Trophoblast cell (in vitro differentiated cells and primary cell): Measurements from ENCODE around the gene UNC13D.

Experiments used
- DNase-seq, 2 donors: peaks; one replicate each; pipeline ENCODE4 v3.0.0-alpha.2; 2016
- H2AFZ ChIP-seq: 2 replicates; pipeline ENCODE4 v1.6.1; 2013; ENCODE audit warnings: low read length, moderate library complexity, mild to moderate bottlenecking; ENCODE audit not compliant: insufficient read depth, poor library complexity
- H2AK5ac ChIP-seq: 2 replicates; pipeline ENCODE4 v1.6.1; 2013; ENCODE audit warnings: mild to moderate bottlenecking, low read length
- H2BK120ac ChIP-seq: 2 replicates; pipeline ENCODE4 v1.6.1; 2013; ENCODE audit warnings: low read length, mild to moderate bottlenecking, moderate library complexity; ENCODE audit not compliant: insufficient read depth, poor library complexity
- H2BK12ac ChIP-seq: 2 replicates; pipeline ENCODE4 v1.6.1; 2013; ENCODE audit warnings: mild to moderate bottlenecking, low read length, moderate library complexity
- H2BK5ac ChIP-seq: 2 replicates; pipeline ENCODE4 v1.6.1; 2013; ENCODE audit warnings: low read length, low read depth, moderate library complexity, mild to moderate bottlenecking; ENCODE audit not compliant: poor library complexity
- H3K14ac ChIP-seq: 2 replicates; pipeline ENCODE4 v1.6.1; 2013; ENCODE audit warnings: mild to moderate bottlenecking, low read length
- H3K18ac ChIP-seq: 2 replicates; pipeline ENCODE4 v1.6.1; 2013; ENCODE audit warnings: mild to moderate bottlenecking, low read length
- H3K23ac ChIP-seq: 2 replicates; pipeline ENCODE4 v1.6.1; 2013; ENCODE audit warnings: low read length
- H3K27ac ChIP-seq: 2 replicates; pipeline ENCODE4 v1.5.1; 2013; ENCODE audit warnings: low read depth, mild to moderate bottlenecking, inconsistent platforms, low read length, moderate library complexity
- H3K27me3 ChIP-seq: 2 replicates; pipeline ENCODE4 v1.6.1; 2013; ENCODE audit warnings: inconsistent platforms, mild to moderate bottlenecking, low read length, moderate library complexity; ENCODE audit not compliant: insufficient read depth
- H3K36me3 ChIP-seq, 2 experiments: 1 replicate in 1 of 2; 2 replicates in 1 of 2; pipeline ENCODE4 v1.6.1; 2013; ENCODE audit warnings: low read length in 2 of 2, mild to moderate bottlenecking in 2 of 2, moderate library complexity in 1 of 2; ENCODE audit not compliant: insufficient read depth in 2 of 2, control insufficient read depth in 1 of 2
- H3K4ac ChIP-seq: 2 replicates; pipeline ENCODE4 v1.6.1; 2013; ENCODE audit warnings: low read depth, mild to moderate bottlenecking, low read length, moderate library complexity
- H3K4me1 ChIP-seq, 2 experiments: 1 replicate in 1 of 2; 2 replicates in 1 of 2; pipeline ENCODE4 v1.6.1; 2013; ENCODE audit warnings: low read length in 2 of 2, mild to moderate bottlenecking in 2 of 2, moderate library complexity in 1 of 2; ENCODE audit not compliant: insufficient read depth in 2 of 2, control insufficient read depth in 1 of 2
- H3K4me2 ChIP-seq: 2 replicates; pipeline ENCODE4 v1.6.1; 2013; ENCODE audit warnings: inconsistent platforms, mild to moderate bottlenecking, low read length, moderate library complexity
- H3K4me3 ChIP-seq: 2 replicates; pipeline ENCODE4 v1.5.1; 2013; ENCODE audit warnings: mild to moderate bottlenecking, low read depth, low read length, inconsistent platforms
- H3K79me1 ChIP-seq: one replicate; pipeline ENCODE4 v1.6.1; 2013; ENCODE audit warnings: low read length
- H3K79me2 ChIP-seq: 2 replicates; pipeline ENCODE4 v1.6.1; 2013; ENCODE audit warnings: low read length, mild to moderate bottlenecking; ENCODE audit not compliant: control insufficient read depth, insufficient read depth, poor library complexity
- H3K9ac ChIP-seq: 2 replicates; pipeline ENCODE4 v1.6.1; 2013; ENCODE audit warnings: mild to moderate bottlenecking, low read length
- H3K9me3 ChIP-seq: 2 replicates; pipeline ENCODE4 v1.6.1; 2013; ENCODE audit warnings: low read depth, mild to moderate bottlenecking, control low read depth, inconsistent platforms, low read length; ENCODE audit not compliant: insufficient read depth
- H4K12ac ChIP-seq: 2 replicates; pipeline ENCODE4 v1.6.1; 2013; ENCODE audit warnings: low read depth, mild to moderate bottlenecking, low read length, moderate library complexity
- H4K8ac ChIP-seq: 2 replicates; pipeline ENCODE4 v1.6.1; 2013; ENCODE audit warnings: low read depth, mild to moderate bottlenecking, low read length, moderate library complexity
- H4K91ac ChIP-seq: one replicate; pipeline ENCODE4 v1.6.1; 2013; ENCODE audit warnings: low read depth, mild to moderate bottlenecking, low read length, moderate library complexity
- WGBS: extraction: QIAGEN DNeasy Blood & Tissue Kit; methylation state at CpG from one replicate; pipeline ENCODE4 v1.1.7; 2013; ENCODE audit warnings: missing lambda C conversion rate; ENCODE audit not compliant: insufficient read length, insufficient coverage; ENCODE audit errors: extremely low coverage; 5-methylcytosine and 5-hydroxymethylcytosine counted together

Gene UNC13D

GRCh38 chr17:75816693-75817092, 27.5 kb downstream of the UNC13D start:
- Histone ChIP-seq H4K8ac (no peak overlapping the region), H3K4me1 (peaks cover 11 to 14% of the 10 kb centered on the region in 2 experiments), H3K36me3 (peaks cover 88 to 91% of the 10 kb centered on the region in 2 experiments), H3K4ac (no peak overlapping the region), H3K18ac (no peak overlapping the region), H3K23ac (no peak overlapping the region), H3K27ac (no peak overlapping the region), H4K12ac (no peak overlapping the region), H3K27me3 (no peaks in the 10 kb centered on the region), H4K91ac (no peak overlapping the region), H3K4me2 (no peak overlapping the region), H2BK120ac (no peak overlapping the region), H2AK5ac (no peak overlapping the region), H3K79me2 (no peaks in the 10 kb centered on the region), H3K9ac (no peak overlapping the region), H3K4me3 (no peak overlapping the region), H2BK5ac (no peak overlapping the region), H3K14ac (no peak overlapping the region), H3K79me1 (peaks cover 4% of the 10 kb centered on the region), H2AFZ (no peak overlapping the region), H3K9me3 (no peaks in the 10 kb centered on the region), H2BK12ac (no peak overlapping the region)
- no peak for DNase-seq
- WGBS: no CpG with 5 or more reads among the region's 9 CpGs

GRCh38 chr17:75815399-75815798, 28.8 kb downstream of the UNC13D start:
- H3K27ac ChIP-seq: peak overlapping the region; percentile 19
- no peak overlapping the region for H3K4me2 ChIP-seq
- no peak overlapping the region for H3K23ac ChIP-seq
- peaks cover 11 to 14% of the 10 kb centered on the region in 2 experiments for H3K4me1 ChIP-seq
- no peak overlapping the region for H2BK120ac ChIP-seq
- H3K36me3 ChIP-seq: peaks cover 84 to 85% of the 10 kb centered on the region in 2 experiments
- H3K9me3 ChIP-seq: no peaks in the 10 kb centered on the region
- H3K79me2 ChIP-seq: no peaks in the 10 kb centered on the region
- no peak for DNase-seq
- H3K79me1 ChIP-seq: peaks cover 4% of the 10 kb centered on the region
- WGBS: no CpG with 5 or more reads among the region's 3 CpGs
- no peak overlapping the region for H3K9ac ChIP-seq
- no peak overlapping the region for H4K8ac ChIP-seq
- H2AFZ ChIP-seq: no peak overlapping the region
- peak overlapping the region; percentile 48 for H4K91ac ChIP-seq
- no peaks in the 10 kb centered on the region for H3K27me3 ChIP-seq
- H2BK5ac ChIP-seq: no peak overlapping the region
- no peak overlapping the region for H3K4me3 ChIP-seq
- H3K14ac ChIP-seq: no peak overlapping the region
- no peak overlapping the region for H3K18ac ChIP-seq
- no peak overlapping the region for H4K12ac ChIP-seq
- H3K4ac ChIP-seq: no peak overlapping the region
- no peak overlapping the region for H2AK5ac ChIP-seq
- H2BK12ac ChIP-seq: no peak overlapping the region

- Histone ChIP-seq H2BK120ac (peak overlapping the region; percentile 27), H3K4me2 (no peak overlapping the region), H2BK12ac (peak overlapping the region; percentile 59), H3K14ac (peak overlapping the region; percentile 58), H3K27ac (peak overlapping the region; percentile 35), H3K79me2 (peaks cover 2% of the 10 kb centered on the region), H3K23ac (no peak overlapping the region), H3K9me3 (no peaks in the 10 kb centered on the region), H3K4me3 (no peak overlapping the region), H2BK5ac (peak overlapping the region; percentile 70), H4K8ac (peak overlapping the region; percentile 74), H3K27me3 (no peaks in the 10 kb centered on the region), H2AK5ac (peak overlapping the region; percentile 48), H3K9ac (no peak overlapping the region), H2AFZ (peak overlapping the region; percentile 19), H4K12ac (no peak overlapping the region), H3K18ac (peak overlapping the region; percentile 50), H4K91ac (peak overlapping the region; percentile 76), H3K79me1 (peaks cover 4% of the 10 kb centered on the region), H3K4ac (no peak overlapping the region), H3K36me3 (peaks cover 83 to 85% of the 10 kb centered on the region in 2 experiments), H3K4me1 (peaks cover 11 to 17% of the 10 kb centered on the region in 2 experiments)
- peak; percentile 72 to 82 for DNase-seq
- no CpG with 5 or more reads among the region's 13 CpGs for WGBS
Measured at GRCh38 chr17:75814900-75815373, 29.3 kb downstream of the UNC13D start.

GRCh38 chr17:75814021-75814395, 30.2 kb downstream of the UNC13D start:
- DNase-seq: no peak
- no peak overlapping the region for H3K27ac ChIP-seq
- H3K4me1 ChIP-seq: peaks cover 20 to 25% of the 10 kb centered on the region in 2 experiments
- H3K4me2 ChIP-seq: no peak overlapping the region
- H3K27me3 ChIP-seq: no peaks in the 10 kb centered on the region
- no peaks in the 10 kb centered on the region for H3K9me3 ChIP-seq
- no peak overlapping the region for H4K91ac ChIP-seq
- no peak overlapping the region for H3K14ac ChIP-seq
- peaks cover 9% of the 10 kb centered on the region for H3K79me1 ChIP-seq
- H3K4ac ChIP-seq: no peak overlapping the region
- peaks cover 79 to 82% of the 10 kb centered on the region in 2 experiments for H3K36me3 ChIP-seq
- no peak overlapping the region for H4K12ac ChIP-seq
- no peak overlapping the region for H3K23ac ChIP-seq
- no peak overlapping the region for H3K18ac ChIP-seq
- WGBS: no CpG with 5 or more reads among the region's 6 CpGs
- H3K9ac ChIP-seq: no peak overlapping the region
- H2AK5ac ChIP-seq: no peak overlapping the region
- no peak overlapping the region for H3K4me3 ChIP-seq
- H3K79me2 ChIP-seq: peaks cover 5% of the 10 kb centered on the region
- H2BK5ac ChIP-seq: no peak overlapping the region
- H2BK12ac ChIP-seq: no peak overlapping the region
- no peak overlapping the region for H2BK120ac ChIP-seq
- H4K8ac ChIP-seq: no peak overlapping the region
- no peak overlapping the region for H2AFZ ChIP-seq
